Activated T-cell treated with anti-CD3 and anti-CD28 coated beads, Interleukin-2, amount 50 U/mL, for 4 hours (primary cell): ENCODE results near the gene OTOP3. TPM values are rescaled to one million over a fixed set of nuclear protein-coding genes. Genes with fewer than 3 reads are reported as not detected.
A peak's percentile ranks its signal among the peaks of the same experiment; 100 is the strongest.
"Not testable (repeated sequence)": the region's sequence is repeated elsewhere in the genome, so short reads cannot be mapped to it uniquely, and the experiment has no call there.

Experiments used
- ATAC-seq, 2 donors: fragments of 200-7000 bp; cut with Tn5 transposase; one replicate each; pipeline ENCODE4 v1.10.0; 2021
- DNase-seq: peaks from one replicate; pipeline ENCODE4 v3.0.0-alpha.2; 2020
- H3K27me3 Mint-ChIP-seq: one replicate; pipeline ENCODE4 v1.8.0; 2021; ENCODE audit warnings: low read depth, mixed read lengths
- H3K36me3 Mint-ChIP-seq: one replicate; pipeline ENCODE4 v1.8.0; 2022; ENCODE audit warnings: mixed read lengths; ENCODE audit not compliant: insufficient read depth
- H3K4me1 Mint-ChIP-seq: one replicate; pipeline ENCODE4 v1.8.0; 2021; ENCODE audit warnings: low read depth, mixed read lengths
- H3K4me3 Mint-ChIP-seq: one replicate; pipeline ENCODE4 v1.8.0; 2021; ENCODE audit warnings: mild to moderate bottlenecking, moderate library complexity, mixed read lengths
- H3K9me3 Mint-ChIP-seq: one replicate; pipeline ENCODE4 v1.8.0; 2021; ENCODE audit warnings: mixed read lengths
- total RNA-seq, 3 donors: library from RNA; stranded (reverse); gene quantifications; one replicate each; pipeline ENCODE4 v1.2.1, GENCODE V29; 2021

OTOP3 gene
- total RNA-seq, 3 donors from 2014 or later = not detected

DNA sequence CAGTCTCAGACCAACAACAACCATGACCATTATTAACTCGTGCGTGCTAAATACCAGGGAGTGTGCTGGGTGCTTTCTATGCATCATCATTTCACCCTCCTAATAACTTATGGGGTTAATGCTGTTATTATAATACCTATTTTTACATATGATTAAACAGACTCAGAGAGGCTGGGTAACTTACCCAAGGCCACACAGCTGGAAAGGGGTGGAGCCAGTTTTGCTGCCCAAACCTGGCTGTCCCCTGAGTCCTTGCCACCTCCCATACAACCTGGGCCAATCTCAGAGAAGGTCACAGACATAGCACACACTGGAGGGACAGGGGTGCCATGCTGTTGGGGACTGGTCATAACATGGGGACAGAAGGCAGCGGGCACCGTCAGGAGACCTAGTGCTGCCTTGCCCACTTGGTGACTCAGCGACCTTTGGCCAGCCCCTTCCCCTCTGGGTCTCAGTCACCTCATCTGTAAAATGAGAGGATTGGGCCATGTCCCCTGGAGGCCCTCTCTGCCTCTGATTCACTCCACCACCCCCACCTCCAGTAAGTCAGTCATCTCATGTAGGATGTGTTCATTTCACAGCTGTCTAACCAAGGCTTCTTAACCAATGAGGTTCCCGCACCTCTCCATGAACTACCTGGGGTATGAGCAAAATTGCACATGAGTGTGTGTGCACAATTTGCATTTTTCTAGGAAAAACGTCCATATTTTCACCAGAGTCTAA lies 30.9 kb upstream of the OTOP3 start:
- ATAC-seq (peak in 1 of 2 donors; percentile 38), DNase-seq (no peak)
- Mint-ChIP-seq H3K9me3 (no peaks in the 10 kb centered on the region), H3K36me3 (no peaks in the 10 kb centered on the region), H3K4me3 (no peak overlapping the region), H3K27me3 (peaks cover 30% of the 10 kb centered on the region), H3K4me1 (peaks cover 2% of the 10 kb centered on the region)

DNA sequence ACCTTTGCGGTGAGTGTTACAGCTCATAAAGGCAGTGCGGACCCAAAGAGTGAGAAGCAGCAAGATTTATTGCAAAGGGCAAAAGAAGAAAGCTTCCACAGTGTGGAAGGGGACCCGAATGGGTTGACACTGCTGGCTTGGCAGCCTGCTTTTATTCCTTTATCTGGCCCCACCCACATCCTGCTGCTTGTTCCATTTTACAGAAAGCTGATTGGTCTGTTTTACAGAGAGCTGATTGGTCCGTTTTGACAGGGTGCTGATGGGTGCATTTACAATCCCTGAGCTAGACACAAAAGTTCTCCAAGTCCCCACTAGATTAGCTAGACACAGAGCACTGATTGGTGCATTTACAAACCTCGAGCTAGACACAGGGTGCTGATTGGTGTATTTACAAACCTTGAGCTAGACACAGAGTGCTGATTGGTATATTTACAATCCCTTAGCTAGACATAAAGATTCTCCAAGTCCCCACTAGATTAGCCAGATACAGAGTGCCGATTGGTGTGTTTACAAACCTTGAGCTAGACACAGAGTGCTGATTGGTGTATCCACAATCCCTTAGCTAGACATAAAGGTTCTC lies 29.4 kb upstream of the OTOP3 start:
- H3K4me1 Mint-ChIP-seq, H3K4me3 Mint-ChIP-seq, H3K9me3 Mint-ChIP-seq, DNase-seq, ATAC-seq, H3K36me3 Mint-ChIP-seq: not testable (repeated sequence)
- H3K27me3 Mint-ChIP-seq = peaks cover 24% of the 10 kb centered on the region

DNA sequence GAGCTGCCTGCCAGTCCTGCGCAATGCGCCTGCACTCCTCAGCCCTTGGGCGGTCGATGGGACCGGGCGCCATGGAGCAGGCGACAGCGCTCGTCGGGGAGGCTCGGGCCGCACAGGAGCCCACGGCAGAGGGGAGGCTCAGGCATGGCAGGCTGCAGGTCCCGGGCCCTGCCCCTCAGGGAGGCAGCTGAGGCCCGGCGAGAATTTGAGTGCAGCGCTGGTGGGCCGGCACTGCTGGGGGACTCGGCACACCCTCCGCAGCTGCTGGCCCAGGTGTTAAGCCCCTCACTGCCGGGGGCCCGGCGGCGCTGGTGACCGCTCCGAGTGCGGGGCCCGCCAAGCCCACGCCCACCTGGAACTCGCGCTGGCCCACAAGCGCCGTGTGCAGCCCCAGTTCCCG lies 28.7 kb upstream of the OTOP3 start:
- no peaks in the 10 kb centered on the region for H3K9me3 Mint-ChIP-seq
- no peak for DNase-seq
- no peak overlapping the region for H3K4me3 Mint-ChIP-seq
- no peak for ATAC-seq
- peaks cover 2% of the 10 kb centered on the region for H3K4me1 Mint-ChIP-seq
- no peaks in the 10 kb centered on the region for H3K36me3 Mint-ChIP-seq
- H3K27me3 Mint-ChIP-seq = peaks cover 18% of the 10 kb centered on the region

DNA sequence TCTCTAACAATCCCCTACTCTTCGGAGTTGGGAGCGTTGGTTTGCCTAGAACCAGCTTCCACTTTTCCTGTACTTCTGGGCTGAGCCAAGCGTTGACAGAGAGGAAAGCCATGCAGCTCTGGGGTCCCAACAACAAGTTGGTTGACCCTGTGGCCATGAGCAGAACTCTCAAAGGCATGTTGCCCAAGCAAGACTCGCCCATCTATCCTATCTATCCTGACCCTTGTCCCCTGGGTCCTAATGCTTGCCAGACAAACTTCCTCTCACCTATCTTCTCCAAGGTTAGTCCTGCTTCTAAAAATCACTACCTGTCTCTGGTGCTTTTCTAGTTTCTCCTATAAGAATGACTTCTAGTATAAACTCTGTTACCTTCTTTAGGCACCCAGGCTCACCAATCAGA lies 26.6 kb upstream of the OTOP3 start:
- not testable (repeated sequence) for DNase-seq, ATAC-seq, H3K27me3 Mint-ChIP-seq, H3K9me3 Mint-ChIP-seq, H3K4me3 Mint-ChIP-seq, H3K4me1 Mint-ChIP-seq, H3K36me3 Mint-ChIP-seq

DNA sequence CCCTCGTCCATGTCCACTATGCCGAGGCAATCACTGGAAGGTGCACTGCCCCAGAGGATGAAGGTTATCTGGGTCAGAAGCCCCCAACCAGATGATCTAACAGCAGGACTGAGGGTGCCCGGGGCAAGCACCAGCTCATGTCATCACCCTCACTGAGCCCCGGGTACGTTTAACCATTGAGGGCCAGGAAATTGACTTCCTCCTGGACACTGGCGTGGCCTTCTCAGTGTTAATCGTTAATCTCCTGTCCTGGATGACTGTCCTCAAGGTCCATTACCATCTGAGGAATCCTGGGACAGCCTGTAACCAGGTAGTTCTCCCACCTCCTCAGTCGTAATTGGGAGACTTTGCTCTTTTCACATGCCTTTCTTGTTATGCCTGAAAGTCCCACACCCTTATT lies 24.3 kb upstream of the OTOP3 start:
- DNase-seq, ATAC-seq, H3K36me3 Mint-ChIP-seq, H3K27me3 Mint-ChIP-seq, H3K4me1 Mint-ChIP-seq, H3K9me3 Mint-ChIP-seq, H3K4me3 Mint-ChIP-seq: not testable (repeated sequence)

DNA sequence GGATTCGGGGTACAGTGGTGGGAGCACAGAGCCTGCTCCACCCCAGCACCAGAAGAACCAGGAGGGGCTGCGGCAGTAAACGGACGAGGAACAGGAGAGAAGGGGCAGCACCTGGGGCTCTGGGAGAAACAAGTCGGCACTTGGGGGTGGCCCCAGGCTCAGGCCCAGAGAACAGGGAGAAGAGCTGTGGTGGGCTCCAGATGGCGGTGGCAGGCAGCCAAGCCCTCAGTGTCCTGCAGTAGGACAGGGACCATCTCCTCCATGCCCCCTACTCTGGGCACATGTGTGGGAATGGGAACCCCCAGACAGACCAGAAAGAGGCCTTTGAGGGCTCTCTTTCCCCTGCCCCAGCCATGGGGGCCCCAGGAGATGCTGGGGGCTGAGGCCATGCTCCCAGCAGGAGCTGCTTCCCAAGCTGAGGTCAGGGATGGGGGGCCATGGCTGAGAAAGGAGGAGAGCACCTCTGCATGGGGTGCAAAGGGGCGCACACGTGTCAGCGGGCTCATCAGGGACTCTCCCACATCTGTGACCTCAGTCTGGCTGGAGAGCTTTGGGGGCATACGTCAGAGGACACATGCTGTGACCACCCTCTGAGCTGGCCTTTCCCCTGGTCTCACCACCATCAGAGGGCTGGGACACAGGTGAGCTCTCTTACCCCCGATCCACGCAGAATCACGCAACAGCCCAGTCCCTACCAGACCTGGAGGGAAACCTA lies 19.4 kb upstream of the OTOP3 start:
- DNase-seq = no peak
- ATAC-seq = no peak
- Mint-ChIP-seq H3K4me3 (no peak overlapping the region), H3K36me3 (no peaks in the 10 kb centered on the region), H3K4me1 (no peaks in the 10 kb centered on the region), H3K27me3 (peaks cover 31% of the 10 kb centered on the region), H3K9me3 (no peaks in the 10 kb centered on the region)

DNA sequence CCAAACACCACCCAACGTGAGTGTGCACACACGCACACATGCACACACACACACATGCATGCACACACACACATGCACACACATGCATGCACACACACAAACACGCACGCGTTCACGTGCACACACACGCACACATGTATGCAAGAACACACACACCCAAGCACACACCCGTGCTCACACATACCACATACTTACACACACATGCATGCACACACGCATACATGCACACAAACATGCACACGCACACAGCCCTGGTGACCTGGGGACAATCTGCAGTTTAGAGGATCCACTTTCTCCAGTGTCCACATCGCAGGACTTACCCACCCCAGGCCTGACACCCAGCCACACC lies 18.9 kb upstream of the OTOP3 start:
- ATAC-seq (no peak), DNase-seq (no peak)
- no peaks in the 10 kb centered on the region for H3K4me1 Mint-ChIP-seq
- no peaks in the 10 kb centered on the region for H3K36me3 Mint-ChIP-seq
- H3K4me3 Mint-ChIP-seq = no peak overlapping the region
- H3K9me3 Mint-ChIP-seq = no peaks in the 10 kb centered on the region
- H3K27me3 Mint-ChIP-seq = peaks cover 36% of the 10 kb centered on the region

DNA sequence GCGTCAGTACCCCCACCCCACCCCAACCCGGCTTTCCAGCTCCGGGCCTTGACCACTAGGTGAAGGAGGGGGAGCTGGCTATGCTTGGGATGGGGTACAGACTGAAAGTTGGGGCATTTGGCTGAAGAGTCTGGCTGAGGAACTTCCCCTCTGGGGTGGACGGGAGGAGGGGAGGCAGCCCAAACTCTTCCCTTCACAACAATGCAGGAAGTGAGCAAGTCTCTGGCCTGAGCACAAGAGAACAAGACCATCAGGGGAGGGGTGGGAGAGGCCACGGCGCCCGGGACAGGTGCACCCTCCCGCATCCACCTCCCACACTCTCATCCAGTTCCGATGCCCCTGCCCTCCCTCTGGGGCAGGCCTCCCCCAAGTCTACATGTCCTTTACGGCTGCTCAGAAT lies 18.3 kb upstream of the OTOP3 start:
- H3K4me1 Mint-ChIP-seq = peaks cover under 1% of the 10 kb centered on the region
- DNase-seq (no peak), ATAC-seq (no peak)
- H3K36me3 Mint-ChIP-seq = no peaks in the 10 kb centered on the region
- H3K9me3 Mint-ChIP-seq = no peaks in the 10 kb centered on the region
- H3K27me3 Mint-ChIP-seq = peaks cover 40% of the 10 kb centered on the region
- no peak overlapping the region for H3K4me3 Mint-ChIP-seq

DNA sequence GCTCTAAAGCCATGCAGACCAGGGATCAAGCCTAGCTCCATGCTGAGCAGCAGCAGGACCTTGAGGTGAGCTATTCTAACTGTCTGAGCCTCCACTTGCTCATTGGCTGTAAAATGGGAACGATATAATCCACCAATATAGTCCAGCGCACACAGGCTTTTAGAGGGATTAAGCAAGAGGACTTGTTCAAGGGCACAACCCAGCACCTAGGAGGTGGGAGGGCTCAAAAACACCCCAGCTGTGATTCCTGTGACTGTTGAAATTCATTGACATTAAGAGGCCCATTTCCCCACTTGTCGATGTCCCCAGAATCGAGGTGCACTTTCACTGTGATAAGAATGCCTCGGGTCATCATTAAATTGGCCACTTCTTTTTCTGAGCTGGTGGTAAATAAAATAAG lies 16.8 kb upstream of the OTOP3 start:
- Mint-ChIP-seq H3K36me3 (no peaks in the 10 kb centered on the region), H3K27me3 (peaks cover 50% of the 10 kb centered on the region), H3K9me3 (no peaks in the 10 kb centered on the region), H3K4me3 (no peak overlapping the region), H3K4me1 (peaks cover 9% of the 10 kb centered on the region)
- DNase-seq (no peak), ATAC-seq (no peak)

DNA sequence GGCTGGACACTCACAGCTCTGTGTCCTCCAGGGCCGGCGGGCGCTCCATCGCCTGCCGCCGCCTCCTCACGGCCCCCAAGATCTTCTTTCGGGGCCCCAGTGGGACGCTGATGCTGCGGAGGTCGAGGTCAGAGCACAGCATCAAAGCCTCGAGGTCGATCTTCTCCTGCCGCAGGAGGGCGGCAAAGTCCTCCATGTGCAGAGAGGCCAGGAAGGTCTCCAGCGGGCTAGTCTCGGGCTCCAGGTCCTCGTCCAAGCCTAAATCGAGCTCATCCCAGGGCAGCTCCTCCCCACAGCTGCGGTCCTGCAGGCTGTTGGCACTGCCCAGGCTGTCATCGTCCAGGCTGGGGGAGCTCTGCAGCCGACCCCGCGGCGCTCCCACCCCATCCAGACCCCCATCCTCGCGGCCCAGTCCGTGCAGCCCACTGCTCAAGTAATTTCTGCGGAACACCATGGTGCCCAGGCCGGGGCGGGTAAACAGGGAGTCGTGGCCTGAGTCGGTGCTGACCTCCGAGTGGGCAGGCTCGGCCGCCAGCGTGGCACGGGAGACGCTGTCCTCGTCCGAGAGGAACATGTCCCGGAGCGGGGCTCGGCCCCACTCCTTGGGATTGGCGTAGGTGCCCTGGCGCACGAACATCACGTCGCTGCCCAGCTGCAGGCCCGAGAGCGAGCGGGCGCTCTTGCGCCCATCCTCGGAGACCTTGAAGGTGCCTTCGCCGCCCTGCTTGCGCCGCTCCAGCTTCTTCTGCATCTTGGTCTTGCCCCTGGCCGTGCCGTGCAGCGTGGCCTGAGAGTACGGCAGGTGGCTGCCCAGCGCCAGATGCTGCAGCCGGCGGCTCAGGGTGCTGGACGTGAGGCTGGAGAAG lies 16.0 kb upstream of the OTOP3 start:
- Mint-ChIP-seq H3K4me1 (peaks cover 13% of the 10 kb centered on the region), H3K36me3 (no peaks in the 10 kb centered on the region), H3K9me3 (no peaks in the 10 kb centered on the region), H3K4me3 (no peak overlapping the region), H3K27me3 (peaks cover 55% of the 10 kb centered on the region)
- ATAC-seq (no peak), DNase-seq (no peak)

DNA sequence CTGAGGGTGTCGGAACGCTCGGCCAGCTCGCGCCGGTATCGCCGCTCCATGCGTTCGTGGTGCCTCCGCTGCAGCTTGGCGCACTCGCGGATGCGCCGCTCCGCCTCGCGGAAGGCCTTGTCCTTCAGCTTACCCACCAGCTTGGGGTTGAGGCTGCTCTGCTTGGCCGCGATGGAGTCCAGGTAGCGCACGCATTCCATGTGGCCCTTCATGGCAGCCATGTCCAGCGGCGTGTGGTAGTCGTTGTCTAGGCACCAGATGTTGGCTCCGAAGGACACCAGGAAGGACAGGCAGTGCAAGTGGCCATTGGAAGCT lies 15.4 kb upstream of the OTOP3 start:
- no peak for DNase-seq
- ATAC-seq = no peak
- H3K27me3 Mint-ChIP-seq = peaks cover 60% of the 10 kb centered on the region
- H3K4me1 Mint-ChIP-seq = peaks cover 15% of the 10 kb centered on the region
- H3K4me3 Mint-ChIP-seq = no peak overlapping the region
- no peaks in the 10 kb centered on the region for H3K36me3 Mint-ChIP-seq
- H3K9me3 Mint-ChIP-seq = no peaks in the 10 kb centered on the region

DNA sequence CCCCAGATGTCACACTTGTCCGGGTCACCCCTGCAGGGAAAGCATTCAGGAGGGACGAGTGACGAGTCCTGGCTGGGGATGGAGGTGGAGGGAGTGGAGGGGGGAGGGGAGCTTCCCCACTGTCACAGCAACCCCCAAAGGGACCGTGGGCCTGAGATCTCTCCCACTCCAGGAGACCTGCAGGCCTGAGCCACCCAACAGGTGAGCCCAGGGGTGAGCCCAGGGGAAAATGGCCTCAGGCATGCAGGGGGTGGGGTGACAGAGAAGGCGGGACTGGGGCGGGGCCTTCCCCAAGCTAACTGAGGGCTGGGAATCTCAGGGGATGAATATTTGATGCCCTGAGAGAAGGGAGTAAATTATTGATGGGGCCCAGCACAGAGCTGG lies 15.1 kb upstream of the OTOP3 start:
- Mint-ChIP-seq H3K27me3 (peaks cover 64% of the 10 kb centered on the region), H3K4me1 (peaks cover 15% of the 10 kb centered on the region), H3K9me3 (no peaks in the 10 kb centered on the region), H3K36me3 (no peaks in the 10 kb centered on the region), H3K4me3 (no peak overlapping the region)
- DNase-seq = no peak
- ATAC-seq = no peak

DNA sequence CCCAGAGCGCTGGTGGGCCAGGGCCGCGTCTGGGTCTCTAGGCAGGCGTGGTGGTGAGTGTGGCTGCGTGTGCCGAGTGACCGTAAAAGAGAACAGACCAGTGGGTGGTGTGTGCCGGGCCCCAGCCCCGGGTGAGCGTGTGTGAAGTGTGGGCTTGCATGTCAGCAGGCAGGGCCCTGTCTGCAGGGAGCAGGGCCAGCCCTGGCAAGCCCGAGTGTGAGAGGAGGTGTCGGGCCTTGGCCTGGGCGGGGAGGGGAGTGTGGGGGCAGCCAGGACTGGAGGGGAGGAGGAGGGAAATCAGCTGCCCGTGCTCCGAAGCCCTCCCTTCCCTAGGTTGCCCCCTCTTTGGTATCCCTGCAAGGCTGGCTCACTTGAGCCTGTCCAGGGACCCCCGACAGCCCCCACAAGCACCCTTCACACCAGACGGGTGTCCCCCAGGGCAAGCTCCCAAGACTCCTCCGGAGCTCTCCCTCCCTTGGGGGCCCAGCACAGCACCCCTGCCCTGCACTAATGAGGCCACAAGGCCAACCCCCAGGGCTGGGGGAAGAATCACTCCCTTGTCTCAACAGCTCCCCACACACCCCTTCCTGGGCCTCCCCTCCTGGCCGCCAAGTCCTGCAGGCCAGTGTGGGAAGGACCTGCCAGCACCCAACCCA lies 14.5 kb upstream of the OTOP3 start:
- Mint-ChIP-seq H3K4me1 (peaks cover 15% of the 10 kb centered on the region), H3K36me3 (no peaks in the 10 kb centered on the region), H3K27me3 (peaks cover 68% of the 10 kb centered on the region), H3K4me3 (no peak overlapping the region), H3K9me3 (no peaks in the 10 kb centered on the region)
- DNase-seq (no peak), ATAC-seq (no peak)

DNA sequence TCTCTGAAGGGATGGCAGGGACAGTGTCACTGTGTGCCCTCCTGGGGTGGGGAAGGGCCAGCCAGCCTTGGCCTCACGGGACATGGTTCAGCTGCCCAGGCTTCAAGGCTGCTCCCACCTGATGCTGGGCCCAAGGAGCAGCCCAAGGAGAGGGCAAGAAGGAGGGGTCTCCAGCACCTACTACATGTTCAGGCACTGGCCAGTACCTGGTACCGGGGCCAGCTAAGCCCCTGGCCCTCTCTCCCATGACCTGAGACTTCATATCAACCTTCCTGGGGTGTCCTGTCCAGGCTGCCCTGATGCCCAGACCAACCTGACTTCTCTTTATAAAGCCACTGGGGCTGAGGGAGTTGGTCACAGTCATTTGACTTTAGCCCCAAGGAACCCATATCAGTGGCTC lies 13.9 kb upstream of the OTOP3 start:
- no peak for ATAC-seq
- Mint-ChIP-seq H3K27me3 (peaks cover 71% of the 10 kb centered on the region), H3K36me3 (no peaks in the 10 kb centered on the region), H3K4me1 (peaks cover 15% of the 10 kb centered on the region), H3K9me3 (no peaks in the 10 kb centered on the region), H3K4me3 (no peak overlapping the region)
- no peak for DNase-seq
